Measurements from ENCODE around the gene ENPP1. TPM values are rescaled to one million over a fixed set of nuclear protein-coding genes. Genes with fewer than 3 reads are reported as not detected.

The ENPP1 gene
- polyA plus RNA-seq, 1 of the 3 experiments (the other 2 are of a cell fraction): not detected

DNA sequence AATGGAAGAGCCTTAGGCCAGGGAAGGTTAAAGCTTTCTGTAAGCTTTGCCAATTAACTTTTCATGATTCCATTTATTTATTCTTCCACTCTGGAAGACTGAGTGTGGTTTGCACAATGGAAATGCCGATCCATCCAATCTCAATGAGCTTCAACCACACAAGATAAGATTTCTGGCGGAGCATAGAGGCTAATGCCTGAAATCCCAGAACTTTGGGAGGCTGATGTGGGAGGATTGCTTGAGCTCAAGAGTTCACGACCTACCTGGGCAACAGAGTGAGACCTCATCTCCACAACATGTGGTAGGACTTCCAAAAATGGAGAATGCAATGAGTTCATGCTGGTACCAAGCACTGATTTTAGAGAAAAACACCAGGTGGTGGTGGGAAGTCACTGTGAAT is 6.2 kb downstream of the ENPP1 start:
- no peak for DNase-seq
- Histone ChIP-seq H3K9ac (no peak overlapping the region), H3K79me2 (ENCODE audit: insufficient read depth) (no peaks in the 10 kb centered on the region), H3K9me3 (no peaks in the 10 kb centered on the region), H2AFZ (ENCODE audit: low read depth) (no peak overlapping the region), H3K9me2 (no peaks in the 10 kb centered on the region), H3K36me3 (replicated peaks in 1 of 2; ENCODE audit: control insufficient read depth in 1 of 2, insufficient read depth in 2 of 2, low read length in 1 of 2) (no peaks in the 10 kb centered on the region), H3F3A (replicated peaks; ENCODE audit: insufficient read depth) (no peaks in the 10 kb centered on the region), H3K4me3 (ENCODE audit: low read depth in 2 of 2, low read length in 1 of 2) (no peak overlapping the region), H3K4me1 (ENCODE audit: control insufficient read depth in 1 of 2, insufficient read depth in 2 of 2, low read depth in 1 of 2, low read length in 1 of 2) (no peaks in the 10 kb centered on the region), H4K20me1 (ENCODE audit: insufficient read depth) (no peaks in the 10 kb centered on the region), H3K27ac (ENCODE audit: low read depth in 2 of 2, low read length in 1 of 2) (no peak overlapping the region), H3K4me2 (no peak overlapping the region), H3K27me3 (ENCODE audit: insufficient read depth) (peaks cover 24% of the 10 kb centered on the region)
- 0% methylated on average over 3 of the region's 3 CpGs for WGBS (ENCODE audit: low lambda C conversion rate)
- TF ChIP-seq TAF1 (IDR thresholded peaks at IDR 0.05; ENCODE audit: borderline replicate concordance, low read depth, low read length): no peak
- no peak for TF ChIP-seq RXRA (IDR thresholded peaks at IDR 0.05; ENCODE audit: borderline replicate concordance, low read depth)
- TF ChIP-seq FOSL2 (IDR thresholded peaks at IDR 0.05; ENCODE audit: borderline replicate concordance, low read depth): no peak
- TF ChIP-seq MXI1 (IDR thresholded peaks at IDR 0.05; ENCODE audit: low read depth, low read length): no peak
- TF ChIP-seq, protein P1, sequence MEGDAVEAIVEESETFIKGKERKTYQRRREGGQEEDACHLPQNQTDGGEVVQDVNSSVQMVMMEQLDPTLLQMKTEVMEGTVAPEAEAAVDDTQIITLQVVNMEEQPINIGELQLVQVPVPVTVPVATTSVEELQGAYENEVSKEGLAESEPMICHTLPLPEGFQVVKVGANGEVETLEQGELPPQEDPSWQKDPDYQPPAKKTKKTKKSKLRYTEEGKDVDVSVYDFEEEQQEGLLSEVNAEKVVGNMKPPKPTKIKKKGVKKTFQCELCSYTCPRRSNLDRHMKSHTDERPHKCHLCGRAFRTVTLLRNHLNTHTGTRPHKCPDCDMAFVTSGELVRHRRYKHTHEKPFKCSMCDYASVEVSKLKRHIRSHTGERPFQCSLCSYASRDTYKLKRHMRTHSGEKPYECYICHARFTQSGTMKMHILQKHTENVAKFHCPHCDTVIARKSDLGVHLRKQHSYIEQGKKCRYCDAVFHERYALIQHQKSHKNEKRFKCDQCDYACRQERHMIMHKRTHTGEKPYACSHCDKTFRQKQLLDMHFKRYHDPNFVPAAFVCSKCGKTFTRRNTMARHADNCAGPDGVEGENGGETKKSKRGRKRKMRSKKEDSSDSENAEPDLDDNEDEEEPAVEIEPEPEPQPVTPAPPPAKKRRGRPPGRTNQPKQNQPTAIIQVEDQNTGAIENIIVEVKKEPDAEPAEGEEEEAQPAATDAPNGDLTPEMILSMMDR (IDR thresholded peaks at IDR 0.05): no peak
- no peak for TF ChIP-seq POLR2AphosphoS5 (IDR thresholded peaks at IDR 0.05; ENCODE audit: low read depth, low read length)
- TF ChIP-seq GABPA (IDR thresholded peaks at IDR 0.05; ENCODE audit: low read depth): no peak
- no peak for TF ChIP-seq CHD2 (IDR thresholded peaks at IDR 0.05; ENCODE audit: low read length, partially characterized antibody)
- CTCF ChIA-PET: no interaction called here
- POLR2A ChIA-PET: no interaction called here

DNA sequence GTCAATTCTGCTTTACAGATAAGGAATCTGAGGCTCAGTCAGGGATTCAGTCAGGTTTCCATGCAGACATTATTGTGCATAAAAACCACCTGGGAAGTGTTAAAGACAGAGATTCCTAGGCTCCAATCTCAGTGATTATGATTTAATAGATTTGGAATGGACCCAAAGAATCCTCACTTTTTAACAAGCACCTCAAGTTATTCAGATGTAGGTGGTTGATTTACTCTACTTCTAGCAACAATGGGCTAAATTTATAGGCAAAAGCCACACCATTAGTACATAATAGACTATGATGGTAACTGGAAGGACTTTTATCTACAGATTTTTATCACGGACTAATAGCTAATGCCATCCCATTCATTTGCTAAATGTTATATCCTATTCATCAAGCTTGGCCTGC is 9.0 kb downstream of the ENPP1 start:
- Histone ChIP-seq H3K9me3 (no peaks in the 10 kb centered on the region), H3K79me2 (ENCODE audit: insufficient read depth) (no peaks in the 10 kb centered on the region), H3K4me1 (ENCODE audit: control insufficient read depth in 1 of 2, insufficient read depth in 2 of 2, low read depth in 1 of 2, low read length in 1 of 2) (no peaks in the 10 kb centered on the region), H4K20me1 (ENCODE audit: insufficient read depth) (no peaks in the 10 kb centered on the region), H3K4me2 (no peak overlapping the region), H2AFZ (ENCODE audit: low read depth) (no peak overlapping the region), H3K27me3 (ENCODE audit: insufficient read depth) (peaks cover 24% of the 10 kb centered on the region), H3K36me3 (replicated peaks in 1 of 2; ENCODE audit: control insufficient read depth in 1 of 2, insufficient read depth in 2 of 2, low read length in 1 of 2) (no peaks in the 10 kb centered on the region), H3K9ac (no peak overlapping the region), H3F3A (replicated peaks; ENCODE audit: insufficient read depth) (no peaks in the 10 kb centered on the region), H3K9me2 (no peaks in the 10 kb centered on the region), H3K4me3 (ENCODE audit: low read depth in 2 of 2, low read length in 1 of 2) (no peak overlapping the region), H3K27ac (ENCODE audit: low read depth in 2 of 2, low read length in 1 of 2) (no peak overlapping the region)
- 5% methylated on average over 1 of the region's 1 CpG for WGBS (ENCODE audit: low lambda C conversion rate)
- ChIA-PET POLR2A (no interaction called here), CTCF (no interaction called here)
- no peak for DNase-seq
- TF ChIP-seq SIN3A (IDR thresholded peaks at IDR 0.05; ENCODE audit: borderline replicate concordance, low read depth, low read length) (no peak), TEAD4 (IDR thresholded peaks at IDR 0.05; ENCODE audit: borderline replicate concordance, insufficient read depth) (no peak), FOXM1 (IDR thresholded peaks at IDR 0.05; ENCODE audit: low read depth) (no peak), POLR2AphosphoS5 (IDR thresholded peaks at IDR 0.05; ENCODE audit: low read depth, low read length) (no peak), SMC3 (IDR thresholded peaks at IDR 0.05; ENCODE audit: low read depth, low read length) (no peak), NRF1 (IDR thresholded peaks at IDR 0.05; ENCODE audit: low read depth, low read length) (no peak), FOSL2 (IDR thresholded peaks at IDR 0.05; ENCODE audit: borderline replicate concordance, low read depth) (no peak), GABPA (IDR thresholded peaks at IDR 0.05; ENCODE audit: low read depth) (no peak), EP300 (IDR thresholded peaks at IDR 0.05; ENCODE audit: borderline replicate concordance in 1 of 2, low read depth in 1 of 2, low read length in 1 of 2) (no peak), TAF1 (IDR thresholded peaks at IDR 0.05; ENCODE audit: borderline replicate concordance, low read depth, low read length) (no peak)
- TF ChIP-seq, protein P1 (IDR thresholded peaks at IDR 0.05): no peak
- TF ChIP-seq, protein P2, sequence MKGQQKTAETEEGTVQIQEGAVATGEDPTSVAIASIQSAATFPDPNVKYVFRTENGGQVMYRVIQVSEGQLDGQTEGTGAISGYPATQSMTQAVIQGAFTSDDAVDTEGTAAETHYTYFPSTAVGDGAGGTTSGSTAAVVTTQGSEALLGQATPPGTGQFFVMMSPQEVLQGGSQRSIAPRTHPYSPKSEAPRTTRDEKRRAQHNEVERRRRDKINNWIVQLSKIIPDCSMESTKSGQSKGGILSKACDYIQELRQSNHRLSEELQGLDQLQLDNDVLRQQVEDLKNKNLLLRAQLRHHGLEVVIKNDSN (IDR thresholded peaks at IDR 0.05; ENCODE audit: borderline replicate concordance, low read depth): no peak

All from SK-N-SH (cell line).